ENCODE results near the gene C21orf58. TPM values are rescaled to one million over a fixed set of nuclear protein-coding genes. Genes with fewer than 3 reads are reported as not detected.

C21orf58 gene
- total and polyA plus RNA-seq, 5 donors from 2014 or later: 0.64 to 5.2 (median 0.90) TPM

- DNase-seq: no peak
- Mint-ChIP-seq H3K4me1 (peaks cover 8 to 25% (median 17%) of the 10 kb centered on the region in 4 donors), H3K9me3 (no peaks in the 10 kb centered on the region), H3K27ac (no peak overlapping the region), H3K36me3 (peaks cover 58% of the 10 kb centered on the region), H3K27me3 (no peaks in the 10 kb centered on the region), H3K4me3 (no peak overlapping the region)
- Histone ChIP-seq H3K36me3 (ENCODE audit: control insufficient read depth, insufficient read depth, low read length) (peaks cover 74% of the 10 kb centered on the region), H3K4me1 (ENCODE audit: control insufficient read depth, insufficient read depth, low read length, poor library complexity, severe bottlenecking) (peaks cover 10% of the 10 kb centered on the region), H3K9me3 (ENCODE audit: control insufficient read depth in 2 of 2, low read length in 2 of 2) (no peaks in the 10 kb centered on the region), H3K27me3 (ENCODE audit: control insufficient read depth, insufficient read depth, low read length) (no peaks in the 10 kb centered on the region), H3K27ac (ENCODE audit: insufficient read depth, low read length, poor library complexity, severe bottlenecking) (no peak overlapping the region), H3K4me3 (ENCODE audit: low read depth, low read length) (no peak overlapping the region)
- ATAC-seq (ENCODE audit: low read depth in 2 of 2): no peak
These were observed 67.8 kb downstream of the C21orf58 start for GRCh38 chr21:46255758-46256337.

- Mint-ChIP-seq H3K27ac (peak overlapping the region in 1 of 3 donors; percentile 79), H3K36me3 (peaks cover 58% of the 10 kb centered on the region), H3K4me3 (no peak overlapping the region), H3K4me1 (peaks cover 8 to 32% (median 24%) of the 10 kb centered on the region in 4 donors), H3K9me3 (no peaks in the 10 kb centered on the region), H3K27me3 (no peaks in the 10 kb centered on the region)
- H3K36me3 ChIP-seq (ENCODE audit: control insufficient read depth, insufficient read depth, low read length): peaks cover 74% of the 10 kb centered on the region
- H3K4me1 ChIP-seq (ENCODE audit: control insufficient read depth, insufficient read depth, low read length, poor library complexity, severe bottlenecking): peaks cover 10% of the 10 kb centered on the region
- no peak overlapping the region for H3K4me3 ChIP-seq (ENCODE audit: low read depth, low read length)
- no peaks in the 10 kb centered on the region for H3K27me3 ChIP-seq (ENCODE audit: control insufficient read depth, insufficient read depth, low read length)
- H3K27ac ChIP-seq (ENCODE audit: insufficient read depth, low read length, poor library complexity, severe bottlenecking): no peak overlapping the region
- no peaks in the 10 kb centered on the region for H3K9me3 ChIP-seq (ENCODE audit: control insufficient read depth in 2 of 2, low read length in 2 of 2)
- DNase-seq (no peak), ATAC-seq (ENCODE audit: low read depth in 2 of 2) (no peak)
These were observed 68.5 kb downstream of the C21orf58 start for GRCh38 chr21:46255166-46255565.

GRCh38 chr21:46254208-46254975 is 69.3 kb downstream of the C21orf58 start:
- H3K9me3 ChIP-seq (ENCODE audit: control insufficient read depth in 2 of 2, low read length in 2 of 2): no peaks in the 10 kb centered on the region
- no peaks in the 10 kb centered on the region for H3K27me3 ChIP-seq (ENCODE audit: control insufficient read depth, insufficient read depth, low read length)
- Mint-ChIP-seq H3K4me3 (peak overlapping the region in 2 of 4 donors; percentile 0 to 4), H3K27ac (peak overlapping the region; percentile 33 to 94 (median 79)), H3K27me3 (no peaks in the 10 kb centered on the region), H3K4me1 (peaks cover 8 to 37% (median 27%) of the 10 kb centered on the region in 4 donors), H3K36me3 (peaks cover 62% of the 10 kb centered on the region), H3K9me3 (no peaks in the 10 kb centered on the region)
- no peak for DNase-seq
- ATAC-seq (ENCODE audit: low read depth in 2 of 2): no peak
- no peak overlapping the region for H3K4me3 ChIP-seq (ENCODE audit: low read depth, low read length)
- H3K4me1 ChIP-seq (ENCODE audit: control insufficient read depth, insufficient read depth, low read length, poor library complexity, severe bottlenecking): peaks cover 10% of the 10 kb centered on the region
- peaks cover 78% of the 10 kb centered on the region for H3K36me3 ChIP-seq (ENCODE audit: control insufficient read depth, insufficient read depth, low read length)
- no peak overlapping the region for H3K27ac ChIP-seq (ENCODE audit: insufficient read depth, low read length, poor library complexity, severe bottlenecking)

- Mint-ChIP-seq H3K4me1 (peaks cover 10 to 39% (median 30%) of the 10 kb centered on the region in 4 donors), H3K36me3 (peaks cover 62% of the 10 kb centered on the region), H3K9me3 (no peaks in the 10 kb centered on the region), H3K27me3 (no peaks in the 10 kb centered on the region), H3K4me3 (peak overlapping the region in 3 of 4 donors; percentile 0 to 76 (median 3)), H3K27ac (peak overlapping the region; percentile 33 to 94 (median 79))
- ATAC-seq (ENCODE audit: low read depth in 2 of 2): peak; percentile 78 to 80
- peak; percentile 41 to 84 (median 58) for DNase-seq
- H3K36me3 ChIP-seq (ENCODE audit: control insufficient read depth, insufficient read depth, low read length): peaks cover 80% of the 10 kb centered on the region
- no peaks in the 10 kb centered on the region for H3K9me3 ChIP-seq (ENCODE audit: control insufficient read depth in 2 of 2, low read length in 2 of 2)
- peak overlapping the region; percentile 58 for H3K27ac ChIP-seq (ENCODE audit: insufficient read depth, low read length, poor library complexity, severe bottlenecking)
- peaks cover 10% of the 10 kb centered on the region for H3K4me1 ChIP-seq (ENCODE audit: control insufficient read depth, insufficient read depth, low read length, poor library complexity, severe bottlenecking)
- H3K4me3 ChIP-seq (ENCODE audit: low read depth, low read length): no peak overlapping the region
- H3K27me3 ChIP-seq (ENCODE audit: control insufficient read depth, insufficient read depth, low read length): no peaks in the 10 kb centered on the region
These were observed 70.0 kb downstream of the C21orf58 start for GRCh38 chr21:46253610-46254124.

- Mint-ChIP-seq H3K4me1 (peaks cover 12 to 40% (median 31%) of the 10 kb centered on the region in 4 donors), H3K4me3 (peak overlapping the region in 1 of 4 donors; percentile 71)
- peak overlapping the region; percentile 58 for H3K27ac ChIP-seq (ENCODE audit: insufficient read depth, low read length, poor library complexity, severe bottlenecking)
These were observed 70.8 kb downstream of the C21orf58 start for GRCh38 chr21:46252840-46253239.

More at GRCh38 chr21:46252840-46253239, 70.8 kb downstream of the C21orf58 start:
- Histone ChIP-seq H3K27me3 (ENCODE audit: control insufficient read depth, insufficient read depth, low read length) (no peaks in the 10 kb centered on the region), H3K4me1 (ENCODE audit: control insufficient read depth, insufficient read depth, low read length, poor library complexity, severe bottlenecking) (peaks cover 10% of the 10 kb centered on the region), H3K4me3 (ENCODE audit: low read depth, low read length) (no peak overlapping the region), H3K36me3 (ENCODE audit: control insufficient read depth, insufficient read depth, low read length) (peaks cover 77% of the 10 kb centered on the region), H3K9me3 (ENCODE audit: control insufficient read depth in 2 of 2, low read length in 2 of 2) (no peaks in the 10 kb centered on the region)
- no peak for DNase-seq
- no peak for ATAC-seq (ENCODE audit: low read depth in 2 of 2)
- Mint-ChIP-seq H3K36me3 (peaks cover 54% of the 10 kb centered on the region), H3K27me3 (no peaks in the 10 kb centered on the region), H3K9me3 (no peaks in the 10 kb centered on the region), H3K27ac (peak overlapping the region in 2 of 3 donors; percentile 33 to 79)

Other genes starting within 250 kb of the C21orf58 start
- 12.9 TPM for gene COL6A2, start 225.8 kb downstream of the C21orf58 start, total RNA-seq
- gene COL6A2, start 225.8 kb downstream of the C21orf58 start, polyA plus RNA-seq: 1 to 10 TPM in 2 of 4 donors, under 1 TPM in 2; 0.08 to 3.8 (median 0.83) TPM
- gene FTCD, start 168.3 kb downstream of the C21orf58 start, total RNA-seq: not detected
- under 1 TPM in 1 of 4 donors, not detected in 3; 0.38 TPM for gene FTCD, start 168.3 kb downstream of the C21orf58 start, polyA plus RNA-seq
- 1.7 TPM for gene SPATC1L, start 139.4 kb downstream of the C21orf58 start, total RNA-seq
- gene SPATC1L, start 139.4 kb downstream of the C21orf58 start, polyA plus RNA-seq: 1 to 10 TPM; 2.5 to 9.2 (median 6.2) TPM
- 51.6 TPM for gene LSS, start 95.1 kb downstream of the C21orf58 start, total RNA-seq
- 10 to 100 TPM in 3 of 4 donors, 1 to 10 TPM in 1; 8.8 to 18.0 (median 12.3) TPM for gene LSS, start 95.1 kb downstream of the C21orf58 start, polyA plus RNA-seq
- gene MCM3AP, start 38.3 kb downstream of the C21orf58 start, total RNA-seq: 139 TPM
- gene MCM3AP, start 38.3 kb downstream of the C21orf58 start, polyA plus RNA-seq: 10 to 100 TPM; 30.7 to 47.2 (median 44.8) TPM
- gene YBEY, start 37.5 kb downstream of the C21orf58 start, total RNA-seq: 10.9 TPM
- 10 to 100 TPM; 13.6 to 18.3 (median 15.4) TPM for gene YBEY, start 37.5 kb downstream of the C21orf58 start, polyA plus RNA-seq
- gene PCNT, start 286 bp upstream of the C21orf58 start, total RNA-seq: 64.5 TPM
- gene PCNT, start 286 bp upstream of the C21orf58 start, polyA plus RNA-seq: 10 to 100 TPM in 2 of 4 donors, 1 to 10 TPM in 2; 5.3 to 13.7 (median 9.5) TPM
- gene DIP2A, start 135.0 kb upstream of the C21orf58 start, total RNA-seq: 125 TPM
- 10 to 100 TPM; 12.6 to 24.8 (median 16.6) TPM for gene DIP2A, start 135.0 kb upstream of the C21orf58 start, polyA plus RNA-seq